SK-N-SH (cell line): ENCODE data around the gene JMJD6. TPM values are rescaled to one million over a fixed set of nuclear protein-coding genes. Genes with fewer than 3 reads are reported as not detected.

Source experiments
- CTCF ChIA-PET: fragments of 300-600, 350-600 bp; formaldehyde crosslinking; extraction: SDS; loops from one replicate; lab custom pipeline; 2021; lab: Yijun Ruan, JAX
- POLR2A ChIA-PET: fragments of 350-600 bp; sonication (Branson Sonifier 250); formaldehyde crosslinking; extraction: SDS; loops from one replicate; lab custom pipeline; 2020; ENCODE audit warnings: antibody characterized with exemption, inconsistent platforms; lab: Yijun Ruan, JAX
- DNase-seq: peaks from one replicate; pipeline ENCODE4 v3.0.0; 2012
- H2AFZ ChIP-seq: fragments of 200-600 bp; sonication (generic); 2 replicates; pipeline ENCODE4 v1.8.1; 2016; ENCODE audit warnings: antibody characterized with exemption, mild to moderate bottlenecking, low read depth
- H3F3A ChIP-seq: fragments of 200-600 bp; sonication (generic); replicated peaks from 2 replicates; pipeline ENCODE3; 2016; ENCODE audit warnings: antibody characterized with exemption, mild to moderate bottlenecking; ENCODE audit not compliant: insufficient read depth
- H3K27ac ChIP-seq, 2 experiments: fragments of 200-500 bp in 1 of 2; fragments of 200-600 bp in 1 of 2; sonication (Bioruptor generic) in 1 of 2; sonication (generic), shearing (Covaris generic) in 1 of 2; 2 replicates each; pipeline versions ENCODE4 v1.5.1 to v1.6.1; 2014 to 2016; ENCODE audit warnings: low read depth in 2 of 2, inconsistent platforms in 1 of 2, low read length in 1 of 2, mild to moderate bottlenecking in 1 of 2, mixed read lengths in 1 of 2
- H3K27me3 ChIP-seq: fragments of 200-600 bp; sonication (generic), shearing (Covaris generic); 2 replicates; pipeline ENCODE4 v1.6.1; 2016; ENCODE audit warnings: mixed run types; ENCODE audit not compliant: insufficient read depth
- H3K36me3 ChIP-seq, 2 experiments: fragments of 200-500 bp in 1 of 2; fragments of 200-600 bp in 1 of 2; sonication (Bioruptor generic) in 1 of 2; sonication (generic) in 1 of 2; replicated peaks in 1 of 2; 2 replicates each; pipeline versions ENCODE3 to v1.5.1; 2014 to 2016; ENCODE audit warnings: low read length in 1 of 2, mild to moderate bottlenecking in 1 of 2; ENCODE audit not compliant: insufficient read depth in 2 of 2, control insufficient read depth in 1 of 2
- H3K4me1 ChIP-seq, 2 experiments: fragments of 200-500 bp in 1 of 2; fragments of 200-600 bp in 1 of 2; sonication (Bioruptor generic) in 1 of 2; sonication (generic), shearing (Covaris generic) in 1 of 2; 2 replicates each; pipeline versions ENCODE4 v1.5.1 to v1.6.1; 2014 to 2016; ENCODE audit warnings: low read depth in 1 of 2, low read length in 1 of 2, mixed run types in 1 of 2; ENCODE audit not compliant: insufficient read depth in 2 of 2, control insufficient read depth in 1 of 2
- H3K4me2 ChIP-seq: fragments of 200-600 bp; sonication (generic), shearing (Covaris generic); 2 replicates; pipeline ENCODE4 v1.6.1; 2017; ENCODE audit warnings: mixed run types
- H3K4me3 ChIP-seq, 2 experiments: fragments of 200-500 bp in 1 of 2; fragments of 200-600 bp in 1 of 2; sonication (Bioruptor generic) in 1 of 2; sonication (generic), shearing (Covaris generic) in 1 of 2; 2 replicates each; pipeline versions ENCODE4 v1.5.1 to v1.8.1; 2014 to 2016; ENCODE audit warnings: low read depth in 2 of 2, inconsistent platforms in 1 of 2, low read length in 1 of 2, mild to moderate bottlenecking in 1 of 2, mixed read lengths in 1 of 2, moderate library complexity in 1 of 2
- H3K79me2 ChIP-seq: fragments of 200-600 bp; sonication (generic); 2 replicates; pipeline ENCODE4 v1.8.1; 2017; ENCODE audit warnings: mild to moderate bottlenecking; ENCODE audit not compliant: insufficient read depth
- H3K9ac ChIP-seq: fragments of 200-600 bp; sonication (generic); 2 replicates; pipeline ENCODE4 v1.6.1; 2017; ENCODE audit warnings: mixed run types
- H3K9me2 ChIP-seq: fragments of 200-600 bp; sonication (generic); 2 replicates; pipeline ENCODE4 v1.6.1; 2017; ENCODE audit warnings: mixed run types
- H3K9me3 ChIP-seq: fragments of 200-600 bp; sonication (generic); 2 replicates; pipeline ENCODE4 v1.6.1; 2017; ENCODE audit warnings: mixed run types, mild to moderate bottlenecking, moderate library complexity
- H4K20me1 ChIP-seq: fragments of 200-600 bp; sonication (generic); 2 replicates; pipeline ENCODE4 v1.6.1; 2017; ENCODE audit warnings: mild to moderate bottlenecking, mixed run types; ENCODE audit not compliant: insufficient read depth
- CHD2 ChIP-seq: fragments of 150-350 bp; IDR thresholded peaks from 2 replicates; pipeline ENCODE4 v1.6.1; 2018; ENCODE audit warnings: low read length; ENCODE audit not compliant: partially characterized antibody
- EZH2phosphoT487 ChIP-seq: fragments of 200-600 bp; sonication (generic); IDR thresholded peaks from 2 replicates; pipeline ENCODE4 v1.6.1; 2017; ENCODE audit warnings: low read depth, mixed run types, mild to moderate bottlenecking, antibody characterized with exemption, moderate library complexity, borderline replicate concordance
- MXI1 ChIP-seq: IDR thresholded peaks from 2 replicates; pipeline ENCODE4 v1.6.1; 2012; ENCODE audit warnings: mild to moderate bottlenecking, low read depth, low read length, improper control_type of control experiment
- POLR2AphosphoS5 ChIP-seq: IDR thresholded peaks from 2 replicates; pipeline ENCODE4 v1.6.1; 2012; ENCODE audit warnings: low read depth, low read length
- RFX5 ChIP-seq: IDR thresholded peaks from 2 replicates; pipeline ENCODE4 v1.6.1; 2012; ENCODE audit warnings: mild to moderate bottlenecking, improper control_type of control experiment, low read length
- TAF1 ChIP-seq: IDR thresholded peaks from 2 replicates; pipeline ENCODE4 v1.6.1; 2012; ENCODE audit warnings: low read depth, mild to moderate bottlenecking, low read length, moderate library complexity, borderline replicate concordance
- TCF12 ChIP-seq: IDR thresholded peaks from 2 replicates; pipeline ENCODE4 v1.4.0; 2012
- YY1 ChIP-seq: IDR thresholded peaks from 2 replicates; pipeline ENCODE4 v1.4.0; 2012; ENCODE audit warnings: low read depth, mild to moderate bottlenecking
- WGBS: methylation state at CpG from one replicate; pipeline ENCODE4 v1.1.6; 2017; ENCODE audit warnings: low lambda C conversion rate; 5-methylcytosine and 5-hydroxymethylcytosine counted together
- polyA plus RNA-seq, 3 experiments: library from polyadenylated mRNA; depleted of rRNA; stranded (reverse); fragments of >200 nt; gene quantifications; 2 replicates each; pipeline ENCODE4 v1.2.3, GENCODE V29; 2012
- TF ChIP-seq, protein P1 (sequence below): IDR thresholded peaks from 2 replicates; pipeline ENCODE4 v1.4.0; 2012; ENCODE audit warnings: low read depth
- TF ChIP-seq, protein P2 (sequence below): IDR thresholded peaks from 2 replicates; pipeline ENCODE4 v1.6.1; 2012; ENCODE audit warnings: mild to moderate bottlenecking, low read depth, low read length, moderate library complexity
- TF ChIP-seq, protein P3 (sequence below): IDR thresholded peaks from 2 replicates; pipeline ENCODE4; 2012
- TF ChIP-seq, protein P4 (sequence below): fragments of 150-350 bp; IDR thresholded peaks from 2 replicates; pipeline ENCODE4 v1.6.1; 2016; ENCODE audit warnings: mild to moderate bottlenecking, low read depth, low read length
- TF ChIP-seq, protein P5 (sequence below): IDR thresholded peaks from 2 replicates; pipeline ENCODE4 v1.4.0; 2012; ENCODE audit warnings: low read depth, borderline replicate concordance
- TF ChIP-seq, protein P6 (sequence below): fragments of 200-600 bp; sonication (generic); IDR thresholded peaks from 2 replicates; pipeline ENCODE4 v1.6.1; 2017; ENCODE audit warnings: antibody characterized with exemption, mild to moderate bottlenecking, moderate library complexity

The JMJD6 gene
- polyA plus RNA-seq, 1 of the 3 experiments (the other 2 are of a cell fraction): 23.3 TPM

DNA sequence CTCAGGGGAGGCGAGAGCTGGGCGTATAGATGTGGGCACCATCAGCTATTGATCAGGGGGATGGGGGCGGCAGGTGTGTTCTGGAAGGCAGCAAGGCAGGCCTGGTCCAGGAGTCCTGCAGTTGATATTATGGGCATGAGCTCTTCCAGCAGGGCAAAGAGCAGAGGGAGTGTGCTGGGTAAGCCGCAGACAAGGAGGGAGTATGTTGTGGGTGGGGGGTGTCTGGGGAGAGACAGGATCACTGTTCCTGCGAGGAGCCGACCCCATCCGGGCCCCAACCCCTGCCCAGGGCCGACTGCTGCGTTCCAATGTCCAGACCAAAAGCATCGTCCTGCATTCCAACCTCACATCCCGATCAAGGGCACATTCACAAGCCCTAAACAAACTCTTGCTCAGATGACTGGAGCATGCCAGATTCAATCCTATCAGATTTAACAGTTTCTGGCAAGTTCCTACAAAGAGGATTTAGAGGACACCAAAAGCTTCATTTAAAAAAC is 24.9 kb downstream of the JMJD6 start:
- Histone ChIP-seq H4K20me1 (peaks cover 63% of the 10 kb centered on the region), H3K9ac (no peak overlapping the region), H3K4me2 (peak overlapping the region; percentile 83), H3K79me2 (peaks cover 98% of the 10 kb centered on the region), H3K4me1 (peaks cover 26 to 45% of the 10 kb centered on the region in 2 experiments), H3K4me3 (no peak overlapping the region), H2AFZ (no peak overlapping the region), H3K36me3 (no peaks in the 10 kb centered on the region), H3K27me3 (no peaks in the 10 kb centered on the region), H3K27ac (peak overlapping the region; percentile 78 to 84), H3F3A (peaks cover 34% of the 10 kb centered on the region), H3K9me2 (no peaks in the 10 kb centered on the region), H3K9me3 (no peaks in the 10 kb centered on the region)
- ChIA-PET POLR2A (interaction anchor here (1.0 to 2.1 kb wide), 2 partner anchors 8 to 158 kb away, joined by 3 to 6 read pairs; no protein-coding TSS in a partner anchor), CTCF (interaction anchor here (0.8 to 8.3 kb wide), 8 partner anchors 9 to 365 kb away, joined by 3 to 50 read pairs (median 6); partner anchors contain the start of gene MXRA7)
- TF ChIP-seq YY1: no peak
- WGBS: 71% methylated on average over 11 of the region's 11 CpGs
- DNase-seq: no peak

DNA sequence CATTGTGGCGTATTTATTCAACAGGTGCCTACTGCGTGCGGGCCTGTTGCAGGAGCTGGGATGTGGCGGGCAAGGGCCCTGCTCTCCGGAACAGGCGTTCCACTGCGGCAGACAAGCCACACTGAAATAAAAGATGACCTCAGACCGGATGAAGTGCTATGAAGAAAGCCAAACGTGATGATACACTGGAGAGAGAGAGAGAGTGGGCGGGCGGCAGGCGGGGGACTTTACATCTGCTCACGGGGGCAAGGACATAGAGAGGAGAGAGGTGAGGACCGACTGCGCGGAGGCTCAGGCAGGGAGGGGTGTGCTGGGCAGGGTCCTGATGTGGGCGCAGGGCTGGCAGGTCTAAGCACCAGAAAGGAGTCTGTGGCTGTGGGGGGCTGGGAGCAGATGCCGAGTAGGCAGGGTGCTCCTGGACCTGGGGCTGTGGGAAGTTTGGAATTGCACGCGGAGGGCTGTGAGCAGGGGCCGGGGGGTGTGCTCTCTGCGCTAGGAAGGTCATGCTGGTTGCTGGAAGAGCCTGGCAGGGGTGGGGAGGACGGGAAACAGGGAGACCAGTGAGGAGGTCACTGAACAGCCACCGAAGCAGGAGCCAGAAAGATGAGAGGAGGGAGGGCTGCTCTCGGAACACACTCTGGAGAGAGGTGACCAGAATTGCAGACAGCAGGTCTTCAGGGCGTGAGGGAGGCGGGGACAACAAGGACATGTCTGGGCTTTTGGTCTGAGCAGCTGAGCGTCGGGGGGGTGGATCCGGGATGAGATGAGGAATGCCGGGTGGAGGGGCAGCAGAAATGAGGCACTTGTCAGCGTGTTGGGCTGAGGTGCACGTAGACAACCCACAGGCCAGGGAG is 25.6 kb downstream of the JMJD6 start:
- no peaks in the 10 kb centered on the region for H3K27me3 ChIP-seq
- H3K27ac ChIP-seq: peak overlapping the region; percentile 78 to 84
- H3F3A ChIP-seq: peaks cover 34% of the 10 kb centered on the region
- peak overlapping the region; percentile 51 for H3K9ac ChIP-seq
- POLR2A ChIA-PET: interaction anchor here (0.5 to 2.1 kb wide), 3 partner anchors 9 to 157 kb away, joined by 3 to 6 read pairs (median 3); no protein-coding TSS in a partner anchor
- no peaks in the 10 kb centered on the region for H3K36me3 ChIP-seq
- H3K4me1 ChIP-seq: peaks cover 26 to 45% of the 10 kb centered on the region in 2 experiments
- H3K9me3 ChIP-seq: no peaks in the 10 kb centered on the region
- no peaks in the 10 kb centered on the region for H3K9me2 ChIP-seq
- peak; percentile 85 for DNase-seq
- peaks cover 63% of the 10 kb centered on the region for H4K20me1 ChIP-seq
- H3K4me3 ChIP-seq: peak overlapping the region; percentile 24 to 50
- peak overlapping the region; percentile 47; the same call in 1 of the 2 replicates for H2AFZ ChIP-seq
- 33% methylated on average over 33 of the region's 33 CpGs for WGBS
- peaks cover 100% of the 10 kb centered on the region for H3K79me2 ChIP-seq
- CTCF ChIA-PET: interaction anchor here (0.8 to 8.3 kb wide), 9 partner anchors 10 to 365 kb away, joined by 3 to 50 read pairs (median 5); partner anchors contain the start of gene MXRA7
- peak overlapping the region; percentile 83 for H3K4me2 ChIP-seq
- TF ChIP-seq, protein P1, sequence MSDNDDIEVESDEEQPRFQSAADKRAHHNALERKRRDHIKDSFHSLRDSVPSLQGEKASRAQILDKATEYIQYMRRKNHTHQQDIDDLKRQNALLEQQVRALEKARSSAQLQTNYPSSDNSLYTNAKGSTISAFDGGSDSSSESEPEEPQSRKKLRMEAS: peak; percentile 60; the same call in 1 of the 2 replicates
- TF ChIP-seq RFX5 (no peak), POLR2AphosphoS5 (peak; percentile 51; the same call in 1 of the 2 replicates), TCF12 (peak; percentile 77), TAF1 (peak; percentile 64; the same call in 1 of the 2 replicates), CHD2 (peak; percentile 78), EZH2phosphoT487 (no peak), YY1 (no peak), MXI1 (peak; percentile 34)
- TF ChIP-seq, protein P2, sequence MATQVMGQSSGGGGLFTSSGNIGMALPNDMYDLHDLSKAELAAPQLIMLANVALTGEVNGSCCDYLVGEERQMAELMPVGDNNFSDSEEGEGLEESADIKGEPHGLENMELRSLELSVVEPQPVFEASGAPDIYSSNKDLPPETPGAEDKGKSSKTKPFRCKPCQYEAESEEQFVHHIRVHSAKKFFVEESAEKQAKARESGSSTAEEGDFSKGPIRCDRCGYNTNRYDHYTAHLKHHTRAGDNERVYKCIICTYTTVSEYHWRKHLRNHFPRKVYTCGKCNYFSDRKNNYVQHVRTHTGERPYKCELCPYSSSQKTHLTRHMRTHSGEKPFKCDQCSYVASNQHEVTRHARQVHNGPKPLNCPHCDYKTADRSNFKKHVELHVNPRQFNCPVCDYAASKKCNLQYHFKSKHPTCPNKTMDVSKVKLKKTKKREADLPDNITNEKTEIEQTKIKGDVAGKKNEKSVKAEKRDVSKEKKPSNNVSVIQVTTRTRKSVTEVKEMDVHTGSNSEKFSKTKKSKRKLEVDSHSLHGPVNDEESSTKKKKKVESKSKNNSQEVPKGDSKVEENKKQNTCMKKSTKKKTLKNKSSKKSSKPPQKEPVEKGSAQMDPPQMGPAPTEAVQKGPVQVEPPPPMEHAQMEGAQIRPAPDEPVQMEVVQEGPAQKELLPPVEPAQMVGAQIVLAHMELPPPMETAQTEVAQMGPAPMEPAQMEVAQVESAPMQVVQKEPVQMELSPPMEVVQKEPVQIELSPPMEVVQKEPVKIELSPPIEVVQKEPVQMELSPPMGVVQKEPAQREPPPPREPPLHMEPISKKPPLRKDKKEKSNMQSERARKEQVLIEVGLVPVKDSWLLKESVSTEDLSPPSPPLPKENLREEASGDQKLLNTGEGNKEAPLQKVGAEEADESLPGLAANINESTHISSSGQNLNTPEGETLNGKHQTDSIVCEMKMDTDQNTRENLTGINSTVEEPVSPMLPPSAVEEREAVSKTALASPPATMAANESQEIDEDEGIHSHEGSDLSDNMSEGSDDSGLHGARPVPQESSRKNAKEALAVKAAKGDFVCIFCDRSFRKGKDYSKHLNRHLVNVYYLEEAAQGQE: peak; percentile 36; the same call in 1 of the 2 replicates
- TF ChIP-seq, protein P3, sequence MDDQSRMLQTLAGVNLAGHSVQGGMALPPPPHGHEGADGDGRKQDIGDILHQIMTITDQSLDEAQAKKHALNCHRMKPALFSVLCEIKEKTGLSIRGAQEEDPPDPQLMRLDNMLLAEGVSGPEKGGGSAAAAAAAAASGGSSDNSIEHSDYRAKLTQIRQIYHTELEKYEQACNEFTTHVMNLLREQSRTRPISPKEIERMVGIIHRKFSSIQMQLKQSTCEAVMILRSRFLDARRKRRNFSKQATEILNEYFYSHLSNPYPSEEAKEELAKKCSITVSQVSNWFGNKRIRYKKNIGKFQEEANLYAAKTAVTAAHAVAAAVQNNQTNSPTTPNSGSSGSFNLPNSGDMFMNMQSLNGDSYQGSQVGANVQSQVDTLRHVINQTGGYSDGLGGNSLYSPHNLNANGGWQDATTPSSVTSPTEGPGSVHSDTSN: peak; percentile 68
- TF ChIP-seq, protein P4, sequence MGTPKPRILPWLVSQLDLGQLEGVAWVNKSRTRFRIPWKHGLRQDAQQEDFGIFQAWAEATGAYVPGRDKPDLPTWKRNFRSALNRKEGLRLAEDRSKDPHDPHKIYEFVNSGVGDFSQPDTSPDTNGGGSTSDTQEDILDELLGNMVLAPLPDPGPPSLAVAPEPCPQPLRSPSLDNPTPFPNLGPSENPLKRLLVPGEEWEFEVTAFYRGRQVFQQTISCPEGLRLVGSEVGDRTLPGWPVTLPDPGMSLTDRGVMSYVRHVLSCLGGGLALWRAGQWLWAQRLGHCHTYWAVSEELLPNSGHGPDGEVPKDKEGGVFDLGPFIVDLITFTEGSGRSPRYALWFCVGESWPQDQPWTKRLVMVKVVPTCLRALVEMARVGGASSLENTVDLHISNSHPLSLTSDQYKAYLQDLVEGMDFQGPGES: no peak
- TF ChIP-seq, protein P5, sequence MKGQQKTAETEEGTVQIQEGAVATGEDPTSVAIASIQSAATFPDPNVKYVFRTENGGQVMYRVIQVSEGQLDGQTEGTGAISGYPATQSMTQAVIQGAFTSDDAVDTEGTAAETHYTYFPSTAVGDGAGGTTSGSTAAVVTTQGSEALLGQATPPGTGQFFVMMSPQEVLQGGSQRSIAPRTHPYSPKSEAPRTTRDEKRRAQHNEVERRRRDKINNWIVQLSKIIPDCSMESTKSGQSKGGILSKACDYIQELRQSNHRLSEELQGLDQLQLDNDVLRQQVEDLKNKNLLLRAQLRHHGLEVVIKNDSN: no peak
- TF ChIP-seq, protein P6, sequence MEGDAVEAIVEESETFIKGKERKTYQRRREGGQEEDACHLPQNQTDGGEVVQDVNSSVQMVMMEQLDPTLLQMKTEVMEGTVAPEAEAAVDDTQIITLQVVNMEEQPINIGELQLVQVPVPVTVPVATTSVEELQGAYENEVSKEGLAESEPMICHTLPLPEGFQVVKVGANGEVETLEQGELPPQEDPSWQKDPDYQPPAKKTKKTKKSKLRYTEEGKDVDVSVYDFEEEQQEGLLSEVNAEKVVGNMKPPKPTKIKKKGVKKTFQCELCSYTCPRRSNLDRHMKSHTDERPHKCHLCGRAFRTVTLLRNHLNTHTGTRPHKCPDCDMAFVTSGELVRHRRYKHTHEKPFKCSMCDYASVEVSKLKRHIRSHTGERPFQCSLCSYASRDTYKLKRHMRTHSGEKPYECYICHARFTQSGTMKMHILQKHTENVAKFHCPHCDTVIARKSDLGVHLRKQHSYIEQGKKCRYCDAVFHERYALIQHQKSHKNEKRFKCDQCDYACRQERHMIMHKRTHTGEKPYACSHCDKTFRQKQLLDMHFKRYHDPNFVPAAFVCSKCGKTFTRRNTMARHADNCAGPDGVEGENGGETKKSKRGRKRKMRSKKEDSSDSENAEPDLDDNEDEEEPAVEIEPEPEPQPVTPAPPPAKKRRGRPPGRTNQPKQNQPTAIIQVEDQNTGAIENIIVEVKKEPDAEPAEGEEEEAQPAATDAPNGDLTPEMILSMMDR: no peak
